GM20431 (cell line): ENCODE data around the gene DUSP7.

Experiments
- in situ Hi-C: fragments of 300-500 bp; cut with MseI, MboI; formaldehyde crosslinking; loops from one replicate; pipeline ENCODE4 v1.15.0; 2020; ENCODE audit warnings: low sequenced_read_pairs; ENCODE audit not compliant: unreplicated experiment

DUSP7 gene

GRCh38 chr3:52032702-52033408 is 23.5 kb downstream of the DUSP7 start:
- in situ Hi-C loops, result no loop called here

- in situ Hi-C loops, result no loop called here
Observed at GRCh38 chr3:52031896-52032295, 24.5 kb downstream of the DUSP7 start.

DNA sequence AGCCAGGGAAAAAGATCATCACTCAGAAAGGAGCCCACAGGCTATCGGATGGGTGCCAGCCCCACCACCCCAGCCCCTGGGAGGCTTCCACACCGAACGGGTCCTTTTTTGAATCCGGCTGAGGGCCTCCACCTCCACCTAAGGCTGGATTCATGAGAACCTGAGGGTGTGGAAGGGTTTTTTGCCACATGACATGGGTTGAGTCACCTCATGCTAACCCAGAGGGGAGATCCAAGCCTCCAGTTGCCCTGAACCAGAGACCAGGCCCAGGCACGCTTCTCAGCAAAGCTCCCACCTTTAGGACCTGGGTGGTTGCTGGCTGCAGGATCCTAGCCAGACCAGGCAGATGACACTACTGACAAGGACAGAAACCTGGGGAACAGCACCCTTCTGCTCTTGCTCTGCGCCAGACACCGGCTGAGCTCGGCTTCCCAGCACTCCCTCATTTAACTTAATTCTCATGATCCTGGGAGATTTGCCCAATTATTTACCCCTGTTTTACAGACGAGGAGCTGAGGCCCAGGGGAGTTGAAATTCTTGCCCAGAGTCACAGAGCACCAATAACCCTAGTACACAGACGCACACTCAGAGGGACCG is 25.6 kb downstream of the DUSP7 start:
- in situ Hi-C loops, result no loop called here

DNA sequence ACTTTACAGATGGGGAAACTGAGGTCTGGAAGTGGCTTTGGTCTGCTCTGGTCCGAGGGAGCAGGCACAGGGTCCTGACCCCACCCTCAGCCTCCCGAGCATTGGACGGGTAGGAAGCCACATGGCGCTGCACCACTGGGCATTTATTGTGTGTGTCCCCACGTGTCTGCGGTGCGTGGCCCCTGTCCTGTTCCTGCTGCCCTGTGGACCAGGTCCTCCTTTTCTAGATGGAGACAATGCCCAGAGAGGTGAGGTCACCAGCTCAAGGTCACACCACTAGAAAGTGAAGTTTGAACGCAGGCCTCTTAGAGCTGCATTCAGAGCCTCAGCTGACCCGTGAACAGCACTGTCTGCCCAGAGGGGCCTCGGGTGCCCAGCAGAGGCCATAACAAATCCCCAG is 26.8 kb downstream of the DUSP7 start:
- in situ Hi-C loops, result no loop called here

GRCh38 chr3:52029053-52029452 is 27.3 kb downstream of the DUSP7 start:
- in situ Hi-C loops, result no loop called here

DNA sequence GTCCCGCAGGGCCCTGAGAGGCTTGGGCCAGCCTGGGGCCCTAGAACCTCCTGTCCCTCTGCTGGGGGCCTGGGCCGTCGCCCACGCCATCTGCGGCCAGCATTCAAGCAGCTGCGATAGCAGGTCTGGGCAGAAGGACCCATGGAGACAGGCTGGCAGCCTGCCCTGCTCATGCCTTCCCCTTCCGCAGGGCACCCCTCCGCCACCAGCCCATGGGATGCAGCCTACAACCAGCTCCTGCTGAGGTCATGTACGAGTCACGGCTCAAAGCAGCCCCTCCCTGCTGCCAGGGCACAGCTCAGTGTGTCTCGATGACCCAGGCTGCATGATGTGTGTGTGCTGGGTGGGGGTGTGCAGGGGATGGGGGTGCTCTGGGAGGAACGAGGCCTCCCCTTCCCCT is 27.8 kb downstream of the DUSP7 start:
- in situ Hi-C loops, result no loop called here

- in situ Hi-C loops, result no loop called here
Observed at GRCh38 chr3:52026041-52026440, 30.3 kb downstream of the DUSP7 start.

DNA sequence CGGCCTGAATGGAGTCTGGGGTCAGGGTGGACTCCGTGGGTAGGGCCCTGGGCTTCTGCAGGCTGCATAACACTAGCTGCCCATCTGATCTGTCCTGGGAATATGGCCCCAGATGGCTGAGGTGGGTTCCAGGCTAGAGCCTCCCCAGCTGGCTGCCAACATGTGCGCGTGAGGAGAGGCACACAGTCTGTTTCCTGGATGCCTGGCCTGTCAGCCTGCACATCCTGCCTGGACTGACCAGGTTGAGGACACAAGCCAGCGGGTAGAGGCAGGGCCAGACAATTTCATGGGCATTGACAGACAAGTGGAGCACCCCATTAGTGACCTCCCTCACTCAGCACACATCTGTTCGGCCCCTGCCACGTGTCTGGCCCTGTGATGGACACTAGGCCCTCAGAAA is 30.9 kb downstream of the DUSP7 start:
- in situ Hi-C loops, result no loop called here

- in situ Hi-C loops, result no loop called here
Observed at GRCh38 chr3:52024765-52025452, 31.5 kb downstream of the DUSP7 start.

GRCh38 chr3:52023860-52024764 is 32.3 kb downstream of the DUSP7 start:
- in situ Hi-C loops, result no loop called here

DNA sequence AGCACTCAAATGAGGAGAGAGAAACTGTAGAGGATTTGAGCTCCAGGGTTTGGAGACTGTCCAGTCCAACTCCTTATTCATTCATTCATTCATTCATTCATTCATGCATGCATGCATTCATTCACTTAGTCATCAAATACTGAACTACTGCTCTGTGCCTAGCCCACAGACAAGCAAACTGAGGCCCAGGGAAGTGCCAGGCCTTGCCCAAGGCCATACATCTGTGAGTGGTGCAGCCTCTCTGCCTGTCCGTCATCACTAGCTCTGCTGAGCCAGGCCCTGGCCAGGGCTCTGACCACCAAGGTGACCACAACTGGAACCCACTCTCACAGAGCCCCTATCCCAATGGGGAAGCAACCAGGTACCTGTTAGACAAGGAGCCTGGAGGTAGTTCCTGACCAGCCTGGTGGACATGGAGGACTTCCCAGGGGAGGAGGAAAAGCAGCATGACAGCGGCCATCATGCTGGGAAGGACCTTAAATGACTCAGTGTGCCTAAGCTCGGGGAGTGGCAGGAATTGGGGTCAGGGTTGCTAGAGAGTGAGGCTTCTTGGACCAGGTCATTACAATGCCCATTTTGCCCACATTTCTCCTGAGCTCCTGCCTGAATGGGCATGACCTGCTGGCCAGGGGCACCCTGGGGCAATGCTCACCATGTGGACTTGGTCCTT is 33.1 kb downstream of the DUSP7 start:
- in situ Hi-C loops, result no loop called here

DNA sequence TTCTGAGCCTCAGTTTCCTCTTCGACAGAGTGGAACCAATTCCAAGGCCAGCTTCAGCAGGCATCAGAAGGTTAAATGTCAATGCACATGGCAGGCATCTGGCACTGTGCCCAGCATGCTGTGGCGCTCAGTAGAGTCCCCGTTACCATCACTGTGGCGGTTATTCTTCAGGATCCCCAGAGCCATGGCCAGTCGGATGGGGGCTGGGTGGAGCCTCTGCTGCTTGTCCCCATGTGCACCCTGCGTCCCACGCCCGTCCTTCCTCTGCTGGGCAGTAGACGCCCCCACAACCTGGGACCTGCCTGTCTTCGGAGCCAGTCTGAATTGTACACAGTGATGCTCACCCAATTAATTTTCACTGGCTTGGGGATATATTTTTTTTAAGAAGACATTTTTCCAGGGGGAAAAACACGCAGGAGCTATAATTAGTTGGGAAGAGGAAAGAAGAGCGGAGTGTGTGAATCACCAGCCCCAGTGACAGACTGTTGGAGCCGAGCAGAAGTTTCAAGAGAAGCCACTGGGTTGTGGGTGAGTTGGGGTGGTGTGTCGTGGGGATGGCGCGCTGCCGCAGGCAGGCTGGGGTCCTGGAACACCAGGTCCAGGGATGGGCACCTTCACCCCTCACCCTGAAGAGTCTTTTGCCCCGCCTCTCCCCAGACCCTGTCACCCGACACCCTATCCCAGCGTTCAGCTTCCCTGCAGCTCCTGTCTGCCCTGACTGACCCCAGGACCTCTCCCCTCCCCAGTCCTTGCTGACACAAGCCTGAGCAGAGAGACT is 33.9 kb downstream of the DUSP7 start:
- in situ Hi-C loops, result no loop called here

DNA sequence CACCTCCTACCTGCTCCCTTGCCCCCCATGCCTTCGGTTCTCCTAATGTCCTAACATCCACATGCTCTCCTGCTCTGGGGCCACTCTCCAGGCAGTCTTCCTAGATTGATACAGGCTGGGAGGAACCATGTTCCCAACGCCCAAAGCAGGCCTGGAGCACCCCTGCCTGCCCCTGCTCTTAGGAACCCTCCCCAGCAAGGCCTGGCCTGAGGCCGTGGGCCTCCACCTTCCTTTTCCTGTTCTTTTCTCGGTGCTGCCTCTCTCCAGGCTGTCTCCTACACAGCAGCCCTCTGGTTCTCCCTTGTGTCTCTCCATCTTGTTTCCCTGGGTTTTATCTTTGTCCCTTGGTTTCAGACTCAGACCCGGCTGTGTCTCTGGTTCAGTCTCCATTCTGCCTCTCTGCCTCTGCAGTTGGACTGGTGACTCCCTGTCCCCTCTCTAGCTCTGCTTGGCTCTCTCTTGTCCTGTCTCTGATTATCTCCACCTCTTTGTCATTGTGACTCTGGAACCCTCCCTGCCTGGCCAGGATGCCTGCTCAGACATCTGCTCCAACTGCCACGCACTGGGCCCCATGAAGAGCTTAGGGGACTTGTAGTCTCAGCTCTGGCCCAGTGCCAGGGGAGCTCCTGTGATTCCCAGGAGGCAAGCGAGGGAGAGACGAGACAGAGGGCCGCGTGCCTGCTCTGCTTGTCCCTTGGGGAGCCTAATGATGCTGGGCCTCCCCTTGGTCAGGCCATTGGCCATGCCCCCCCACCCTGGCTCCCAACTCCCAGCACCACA is 34.7 kb downstream of the DUSP7 start:
- in situ Hi-C loops, result no loop called here

DNA sequence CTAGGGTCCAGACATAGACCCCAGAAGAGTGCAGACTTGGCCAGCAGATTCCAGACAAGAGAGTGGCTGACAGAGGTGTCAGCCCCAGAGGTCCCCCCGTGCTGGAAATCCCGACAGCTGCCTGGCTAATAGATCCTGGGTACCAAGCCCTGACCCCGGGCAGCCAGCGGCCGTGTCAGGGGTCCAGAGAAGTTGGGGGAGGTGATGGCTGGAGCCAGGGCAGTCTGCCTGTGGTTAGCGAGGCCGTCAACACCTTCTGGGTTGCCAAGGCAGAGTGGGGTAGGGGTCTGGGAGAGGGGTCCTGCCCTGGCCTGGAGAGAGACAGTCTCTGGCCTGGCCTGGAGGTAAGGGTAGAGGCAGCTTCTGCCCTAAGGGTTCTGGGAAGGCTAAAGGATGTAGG is 35.6 kb downstream of the DUSP7 start:
- in situ Hi-C loops, result no loop called here

DNA sequence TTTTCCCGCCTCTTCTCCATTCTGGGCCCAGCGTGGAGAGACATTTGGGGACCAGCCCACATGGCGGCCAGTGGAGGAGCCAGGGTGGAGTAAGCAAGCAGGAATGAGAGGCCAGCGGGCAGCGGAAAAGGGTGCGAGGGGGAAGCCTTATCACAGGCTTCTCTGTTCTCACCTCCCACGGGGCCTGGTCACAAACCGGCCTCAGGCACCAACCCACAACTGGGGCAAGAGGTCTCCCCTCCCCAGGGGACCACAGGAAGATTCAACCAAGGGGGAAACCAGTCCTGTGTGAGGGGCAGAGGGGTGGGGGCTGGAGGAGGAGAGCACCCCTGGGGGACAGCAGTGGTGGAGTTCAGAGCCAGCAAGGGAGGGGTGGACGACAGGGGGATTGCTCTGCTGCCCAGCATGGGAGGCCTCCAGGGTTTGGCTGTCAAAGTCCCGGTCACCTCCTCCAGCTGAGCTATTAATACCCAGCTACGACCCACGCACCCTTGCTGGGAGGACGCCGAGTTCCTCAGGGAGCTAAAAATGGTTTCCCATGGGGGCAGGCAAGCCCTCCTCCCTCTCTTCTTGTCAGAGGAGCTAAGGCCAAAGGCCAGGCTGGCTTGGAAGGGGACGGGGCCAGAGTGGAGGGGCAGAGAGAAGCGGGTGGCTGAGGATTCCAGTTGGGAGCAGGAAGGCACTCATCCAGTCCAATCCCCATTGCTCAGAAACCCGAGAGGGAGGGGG is 36.9 kb downstream of the DUSP7 start:
- in situ Hi-C loops, result no loop called here

DNA sequence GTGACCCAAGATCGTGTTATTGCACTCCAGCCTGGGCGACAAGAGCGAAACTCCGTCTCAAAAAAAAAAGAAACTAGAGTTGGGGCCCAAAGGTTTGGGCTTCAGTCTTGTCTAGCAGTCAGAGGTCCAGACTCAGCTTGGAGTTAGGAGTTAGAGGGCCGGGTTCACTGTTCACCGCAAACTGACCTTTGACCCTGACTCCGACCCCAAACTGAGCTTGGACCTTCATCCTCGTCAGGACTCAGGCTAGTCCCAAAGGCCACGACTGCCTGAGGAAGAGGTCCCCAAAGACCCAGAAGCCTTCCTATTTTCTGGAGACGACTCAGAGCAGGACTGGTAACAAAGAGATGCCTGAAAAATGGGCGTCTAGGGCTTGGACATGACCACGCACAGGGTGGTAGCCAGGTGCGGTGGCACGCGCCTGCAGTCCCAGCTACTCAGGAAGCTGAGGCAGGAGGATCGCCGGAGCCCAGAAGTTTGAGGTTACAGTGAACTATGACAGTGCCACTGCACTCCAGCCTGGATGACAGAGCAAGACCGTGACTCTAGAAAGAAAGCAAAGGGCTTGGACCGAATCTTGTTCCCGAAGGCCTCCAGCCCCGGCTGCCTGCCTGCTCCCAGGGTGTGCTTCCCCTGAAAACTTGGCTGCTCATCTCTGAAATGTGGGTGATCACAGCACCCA is 37.9 kb downstream of the DUSP7 start:
- in situ Hi-C loops, result no loop called here

GRCh38 chr3:52017586-52017985 is 38.8 kb downstream of the DUSP7 start:
- in situ Hi-C loops, result no loop called here
